K562 (cell line): Measurements from ENCODE around the gene PNPLA7.

Experiments
- BRF1 ChIP-seq: IDR thresholded peaks from 3 replicates; pipeline ENCODE4 v1.6.1; 2011; ENCODE audit warnings: borderline replicate concordance, mild to moderate bottlenecking; ENCODE audit not compliant: insufficient read length; ENCODE audit errors: extremely low read depth
- EZH2 ChIP-seq: IDR thresholded peaks from 2 replicates; pipeline ENCODE4 v1.6.1; 2012; ENCODE audit warnings: low read depth, mild to moderate bottlenecking, inconsistent platforms, low read length, borderline replicate concordance
- ZNF224 ChIP-seq: sonication (generic); formaldehyde crosslinking; IDR thresholded peaks from 2 replicates; pipeline ENCODE4 v1.8.0; 2022; ENCODE audit warnings: mild to moderate bottlenecking, missing genetic modification reagents
- ZNF263 ChIP-seq: sonication (generic); formaldehyde crosslinking; IDR thresholded peaks from 2 replicates; pipeline ENCODE4 v1.8.0; 2022; ENCODE audit warnings: mild to moderate bottlenecking, missing genetic modification reagents, borderline replicate concordance
- ZNF75A ChIP-seq: fragments of 450-650 bp; formaldehyde crosslinking; IDR thresholded peaks from 2 replicates; pipeline ENCODE4 v1.4.0; 2020; ENCODE audit warnings: mild to moderate bottlenecking
- TF ChIP-seq, protein P1 (sequence below): sonication (generic); formaldehyde crosslinking; IDR thresholded peaks from 2 replicates; pipeline ENCODE4 v1.8.1; 2022; ENCODE audit warnings: missing genetic modification reagents
- TF ChIP-seq, protein P2 (sequence below), 3 experiments: IDR thresholded peaks in 2 of 3; conservative IDR thresholded peaks in 1 of 3; 2 replicates each; pipeline ENCODE4 v1.5.1; 2011 to 2012; ENCODE audit warnings: low read length in 3 of 3, mild to moderate bottlenecking in 3 of 3, control low read depth in 2 of 3, improper control_type of control experiment in 1 of 3, inconsistent platforms in 1 of 3, low read depth in 1 of 3, mixed read lengths in 1 of 3, moderate library complexity in 1 of 3; ENCODE audit not compliant: insufficient read depth in 2 of 3

DNA sequence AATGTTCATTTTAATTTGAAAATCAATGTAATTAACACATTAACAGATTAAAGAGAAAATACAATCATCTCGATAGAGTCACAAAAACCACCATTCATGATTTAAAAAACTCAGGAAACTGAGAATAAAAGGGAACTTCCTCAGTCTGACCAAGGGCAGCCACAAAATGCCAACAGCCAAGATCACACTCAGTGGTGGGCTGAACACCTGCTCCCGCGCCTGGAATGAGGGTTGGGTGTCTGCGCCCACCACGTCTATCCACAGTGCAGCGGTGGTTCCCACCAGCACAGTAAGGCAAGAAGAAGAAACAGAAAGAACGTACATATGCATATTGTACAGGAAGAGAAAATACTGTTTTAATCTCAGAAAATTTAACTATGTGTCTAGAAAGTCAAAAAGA lies 79.4 kb downstream of the PNPLA7 start:
- TF ChIP-seq ZNF224 (CRISPR knock-in tag) (no peak), ZNF75A (CRISPR knock-in tag) (no peak), BRF1 (no peak), ZNF263 (CRISPR knock-in tag) (no peak), EZH2 (no peak)
- TF ChIP-seq, protein P1, sequence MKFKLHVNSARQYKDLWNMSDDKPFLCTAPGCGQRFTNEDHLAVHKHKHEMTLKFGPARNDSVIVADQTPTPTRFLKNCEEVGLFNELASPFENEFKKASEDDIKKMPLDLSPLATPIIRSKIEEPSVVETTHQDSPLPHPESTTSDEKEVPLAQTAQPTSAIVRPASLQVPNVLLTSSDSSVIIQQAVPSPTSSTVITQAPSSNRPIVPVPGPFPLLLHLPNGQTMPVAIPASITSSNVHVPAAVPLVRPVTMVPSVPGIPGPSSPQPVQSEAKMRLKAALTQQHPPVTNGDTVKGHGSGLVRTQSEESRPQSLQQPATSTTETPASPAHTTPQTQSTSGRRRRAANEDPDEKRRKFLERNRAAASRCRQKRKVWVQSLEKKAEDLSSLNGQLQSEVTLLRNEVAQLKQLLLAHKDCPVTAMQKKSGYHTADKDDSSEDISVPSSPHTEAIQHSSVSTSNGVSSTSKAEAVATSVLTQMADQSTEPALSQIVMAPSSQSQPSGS (CRISPR knock-in tag): no peak
- TF ChIP-seq, protein P2, sequence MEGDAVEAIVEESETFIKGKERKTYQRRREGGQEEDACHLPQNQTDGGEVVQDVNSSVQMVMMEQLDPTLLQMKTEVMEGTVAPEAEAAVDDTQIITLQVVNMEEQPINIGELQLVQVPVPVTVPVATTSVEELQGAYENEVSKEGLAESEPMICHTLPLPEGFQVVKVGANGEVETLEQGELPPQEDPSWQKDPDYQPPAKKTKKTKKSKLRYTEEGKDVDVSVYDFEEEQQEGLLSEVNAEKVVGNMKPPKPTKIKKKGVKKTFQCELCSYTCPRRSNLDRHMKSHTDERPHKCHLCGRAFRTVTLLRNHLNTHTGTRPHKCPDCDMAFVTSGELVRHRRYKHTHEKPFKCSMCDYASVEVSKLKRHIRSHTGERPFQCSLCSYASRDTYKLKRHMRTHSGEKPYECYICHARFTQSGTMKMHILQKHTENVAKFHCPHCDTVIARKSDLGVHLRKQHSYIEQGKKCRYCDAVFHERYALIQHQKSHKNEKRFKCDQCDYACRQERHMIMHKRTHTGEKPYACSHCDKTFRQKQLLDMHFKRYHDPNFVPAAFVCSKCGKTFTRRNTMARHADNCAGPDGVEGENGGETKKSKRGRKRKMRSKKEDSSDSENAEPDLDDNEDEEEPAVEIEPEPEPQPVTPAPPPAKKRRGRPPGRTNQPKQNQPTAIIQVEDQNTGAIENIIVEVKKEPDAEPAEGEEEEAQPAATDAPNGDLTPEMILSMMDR (IDR thresholded peaks at IDR 0.05 in 2 of 3, conservative IDR thresholded peaks at IDR 0.05 in 1 of 3; ENCODE audit: insufficient read depth in 2 of 3, low read depth in 1 of 3, low read length in 3 of 3): no peak
